ENCODE results near the gene ZDHHC24.
A peak's percentile ranks its signal among the peaks of the same experiment; 100 is the strongest.
"Not testable (repeated sequence)": the region's sequence is repeated elsewhere in the genome, so short reads cannot be mapped to it uniquely, and the experiment has no call there.

The ZDHHC24 gene

DNA sequence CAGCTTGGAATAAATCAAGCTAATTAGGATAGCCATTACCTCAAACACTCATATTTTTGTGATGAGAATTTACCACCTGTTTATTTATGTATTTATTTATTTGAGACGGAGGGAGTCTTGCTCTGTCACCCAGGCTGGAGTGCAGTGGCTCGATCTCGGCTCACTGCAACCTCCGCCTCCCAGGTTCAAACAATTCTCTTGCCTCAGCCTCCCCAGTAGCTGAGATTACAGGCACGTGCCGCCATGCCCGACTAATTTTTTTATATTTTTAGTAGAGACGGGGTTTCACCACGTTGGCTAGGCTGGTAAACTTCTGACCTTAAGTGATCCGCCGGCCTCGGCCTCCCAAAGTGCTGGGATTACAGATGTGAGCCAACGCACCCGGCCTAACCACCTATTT, 896 bp downstream of the ZDHHC24 start:
- DNase-seq (ENCODE audit: low spot score) = not testable (repeated sequence)

- DNase-seq (ENCODE audit: low spot score) = peak; percentile 72
Measured at GRCh38 chr11:66543263-66544107, 2.4 kb downstream of the ZDHHC24 start.

DNA sequence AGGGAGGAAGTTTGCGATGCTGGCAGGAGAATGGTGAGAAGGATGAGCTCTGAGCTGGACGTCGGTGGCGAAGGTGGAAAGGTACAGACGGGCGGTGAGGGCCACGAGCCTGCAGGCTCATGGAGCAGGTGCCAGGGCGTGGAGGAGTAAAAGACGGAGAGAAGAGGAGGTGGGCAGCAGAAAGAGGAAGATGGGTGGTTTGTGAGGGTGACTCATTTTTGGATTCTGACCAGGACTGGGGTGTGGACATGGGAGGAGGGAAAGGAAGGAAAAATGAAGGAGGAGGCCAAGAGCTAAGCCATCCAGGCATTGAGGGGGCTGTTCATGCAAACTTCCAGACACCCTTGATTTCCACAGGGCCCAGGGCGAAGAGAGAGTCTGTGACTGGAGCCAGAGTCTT, 3.5 kb downstream of the ZDHHC24 start:
- peak; percentile 49 for DNase-seq (ENCODE audit: low spot score)

DNA sequence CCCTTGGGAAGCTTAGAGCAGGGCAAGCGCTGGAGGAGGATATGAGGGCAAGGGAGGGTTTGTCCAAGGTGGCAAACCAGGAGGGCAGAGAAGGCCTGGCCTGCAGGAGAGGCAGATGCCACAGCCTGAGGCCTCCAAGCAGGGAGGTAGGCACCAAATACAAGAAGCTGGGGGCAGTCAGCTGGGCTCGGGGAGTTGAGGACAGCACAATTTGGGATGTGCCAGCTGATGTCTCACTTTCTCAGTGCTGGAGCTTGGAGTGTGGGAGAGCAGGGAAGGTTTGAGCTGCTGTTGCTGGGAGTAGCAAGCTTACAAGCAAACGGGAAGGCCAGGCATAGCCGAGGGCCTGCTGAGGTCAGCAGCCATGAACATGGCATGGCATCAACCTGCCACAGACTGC, 4.0 kb downstream of the ZDHHC24 start:
- no peak for DNase-seq (ENCODE audit: low spot score)

GRCh38 chr11:66540598-66540997, 5.2 kb downstream of the ZDHHC24 start:
- DNase-seq (ENCODE audit: low spot score) = not testable (repeated sequence)

GRCh38 chr11:66539870-66540213, 6.0 kb downstream of the ZDHHC24 start:
- no peak for DNase-seq (ENCODE audit: low spot score)

- no peak for DNase-seq (ENCODE audit: low spot score)
Measured at GRCh38 chr11:66539170-66539869, 6.5 kb downstream of the ZDHHC24 start.

- no peak for DNase-seq (ENCODE audit: low spot score)
Measured at GRCh38 chr11:66532784-66533183, 13.1 kb downstream of the ZDHHC24 start.

GRCh38 chr11:66531841-66532240, 14.0 kb downstream of the ZDHHC24 start:
- no peak for DNase-seq (ENCODE audit: low spot score)

DNA sequence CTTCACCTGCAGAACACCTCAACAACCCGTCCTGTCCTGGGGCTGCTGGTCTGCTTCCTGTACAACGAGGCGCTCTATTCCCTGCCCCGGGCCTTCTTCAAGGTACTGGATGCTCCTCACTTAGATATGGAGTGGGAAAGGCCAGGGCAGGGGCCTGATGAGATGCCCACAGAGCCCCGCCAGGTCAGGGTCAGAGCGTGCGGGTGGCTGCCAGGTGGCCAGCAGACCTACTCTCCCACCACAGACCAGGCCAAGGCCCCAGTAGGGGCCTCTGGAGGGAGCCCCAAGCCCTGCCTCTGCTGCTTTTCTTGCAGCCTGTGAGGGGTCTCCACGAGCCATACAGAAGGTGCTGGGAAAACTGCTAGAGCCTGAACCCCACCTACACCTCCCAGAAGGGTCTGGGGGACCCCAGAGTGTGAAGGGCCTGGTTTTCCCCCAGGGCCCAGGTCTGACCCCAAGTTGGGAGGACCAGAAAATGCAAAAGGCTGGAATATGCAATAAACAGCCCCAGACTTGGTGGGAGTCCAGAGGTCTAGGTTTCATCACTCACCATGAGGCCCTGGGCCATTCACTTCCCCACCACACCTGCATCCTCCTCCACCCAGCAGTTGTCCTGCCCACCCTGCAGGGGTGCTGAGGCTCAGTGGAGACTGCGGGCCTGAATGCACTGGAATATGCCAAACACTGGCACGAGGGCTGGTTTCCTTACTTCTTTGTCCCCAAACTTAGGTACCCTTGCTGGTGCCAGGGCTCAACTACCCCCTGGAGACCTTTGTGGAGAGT, 14.7 kb downstream of the ZDHHC24 start:
- DNase-seq (ENCODE audit: low spot score) = no peak

DNA sequence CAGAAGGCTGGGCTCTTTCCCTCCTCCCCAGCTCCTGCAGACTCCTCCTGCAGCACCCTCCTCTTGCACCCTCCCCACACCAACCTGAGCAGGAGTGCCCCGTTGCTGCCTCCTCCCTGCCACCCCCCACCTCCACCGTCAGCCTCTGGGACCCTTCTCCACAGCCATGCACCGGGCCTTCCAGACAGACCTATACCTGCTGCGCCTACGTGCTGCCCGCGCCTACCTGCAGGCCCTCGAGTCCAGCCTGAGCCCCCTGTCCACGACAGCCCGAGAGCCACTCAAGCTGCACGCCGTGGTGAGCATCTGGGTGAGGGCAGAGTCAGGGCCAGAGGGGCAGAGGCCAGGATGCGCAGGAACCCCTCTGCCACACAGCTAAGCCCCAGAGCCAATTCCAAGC, 16.2 kb downstream of the ZDHHC24 start:
- no peak for DNase-seq (ENCODE audit: low spot score)

DNA sequence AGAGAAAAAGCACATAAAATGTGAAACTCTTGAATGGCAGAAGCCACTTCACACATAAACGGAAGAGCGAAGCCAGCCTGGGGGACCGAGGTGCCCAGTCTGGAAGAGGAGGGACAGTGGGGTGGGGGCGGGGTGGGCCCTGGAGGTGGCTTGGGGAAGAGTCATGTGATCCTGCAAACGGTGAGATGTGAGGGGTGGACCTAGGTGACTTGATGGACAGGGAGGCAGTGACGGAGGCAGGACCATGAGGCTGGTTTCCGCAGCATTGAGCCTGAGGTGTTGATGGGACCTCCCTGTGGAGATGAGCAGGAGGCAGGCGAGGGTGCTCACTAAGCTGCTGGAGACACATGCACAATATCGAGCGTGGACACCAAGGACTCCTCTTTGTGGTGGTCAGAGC, 16.8 kb downstream of the ZDHHC24 start:
- DNase-seq (ENCODE audit: low spot score) = no peak

DNA sequence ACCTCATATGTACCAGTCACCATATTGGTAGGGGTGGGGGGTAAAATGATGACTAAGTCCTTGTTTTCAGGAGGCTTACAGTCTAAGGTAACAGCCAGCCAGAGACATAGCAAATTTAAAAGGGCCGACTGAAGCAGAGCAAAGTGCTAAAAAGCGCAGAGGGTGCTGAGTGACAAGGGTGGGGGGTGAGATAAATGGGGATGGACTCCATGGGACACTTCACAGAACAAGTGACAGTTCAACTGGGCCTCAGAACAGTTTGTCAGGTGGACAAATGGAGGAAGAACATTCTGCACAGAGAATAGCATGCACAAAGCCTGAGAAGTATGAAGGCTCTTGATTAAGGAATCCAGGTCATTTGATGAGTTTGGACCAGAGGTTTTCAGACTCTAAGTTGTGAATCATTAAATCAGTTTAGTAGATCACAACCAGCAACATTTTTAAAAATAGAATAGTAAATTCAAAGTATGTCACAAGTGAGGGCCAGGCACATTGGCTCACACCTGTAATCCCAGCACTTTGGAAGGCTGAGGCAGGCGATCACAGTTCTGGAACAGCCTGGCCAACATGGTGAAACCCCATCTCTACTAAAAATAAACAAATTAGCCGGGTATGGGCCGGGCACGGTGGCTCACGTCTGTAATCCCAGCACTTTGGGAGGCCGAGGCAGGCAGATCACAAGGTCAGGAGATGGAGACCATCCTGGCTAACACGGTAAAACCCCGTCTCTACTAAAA, 21.4 kb downstream of the ZDHHC24 start:
- no peak for DNase-seq (ENCODE audit: low spot score)

- DNase-seq (ENCODE audit: low spot score) = no peak
Measured at GRCh38 chr11:66523611-66524010, 22.2 kb downstream of the ZDHHC24 start.

- DNase-seq (ENCODE audit: low spot score) = no peak
Measured at GRCh38 chr11:66510990-66511339, 34.9 kb downstream of the ZDHHC24 start.

GRCh38 chr11:66510271-66510989, 35.4 kb downstream of the ZDHHC24 start, which contains the start of gene BBS1:
TSS of gene BBS1 (plus strand) at chr11:66510635. CDS start at chr11:66510660, 25 bp downstream.
- DNase-seq (ENCODE audit: low spot score) = peak; percentile 92

DNA sequence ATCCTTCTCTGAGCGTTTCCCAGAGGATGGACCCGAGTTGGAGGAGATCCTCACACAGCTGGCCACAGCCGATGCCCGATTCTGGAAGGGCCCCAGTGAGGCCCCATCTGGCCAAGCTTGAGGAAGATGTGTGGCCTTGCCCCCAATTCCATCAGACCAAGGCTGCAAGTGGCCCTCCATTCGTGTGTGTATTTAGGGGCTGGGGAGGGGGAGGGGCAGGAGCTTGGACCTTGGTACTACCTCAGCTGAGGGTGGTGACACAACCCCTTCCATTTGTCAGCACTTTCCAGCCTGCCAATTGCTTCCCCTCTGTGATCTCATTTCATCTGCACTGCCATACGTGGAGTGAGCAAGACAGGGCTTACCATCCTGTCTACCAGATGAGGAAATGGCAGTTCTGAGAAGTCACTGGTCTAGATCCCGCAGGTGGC, 36.7 kb downstream of the ZDHHC24 start:
- DNase-seq (ENCODE audit: low spot score) = no peak

DNA sequence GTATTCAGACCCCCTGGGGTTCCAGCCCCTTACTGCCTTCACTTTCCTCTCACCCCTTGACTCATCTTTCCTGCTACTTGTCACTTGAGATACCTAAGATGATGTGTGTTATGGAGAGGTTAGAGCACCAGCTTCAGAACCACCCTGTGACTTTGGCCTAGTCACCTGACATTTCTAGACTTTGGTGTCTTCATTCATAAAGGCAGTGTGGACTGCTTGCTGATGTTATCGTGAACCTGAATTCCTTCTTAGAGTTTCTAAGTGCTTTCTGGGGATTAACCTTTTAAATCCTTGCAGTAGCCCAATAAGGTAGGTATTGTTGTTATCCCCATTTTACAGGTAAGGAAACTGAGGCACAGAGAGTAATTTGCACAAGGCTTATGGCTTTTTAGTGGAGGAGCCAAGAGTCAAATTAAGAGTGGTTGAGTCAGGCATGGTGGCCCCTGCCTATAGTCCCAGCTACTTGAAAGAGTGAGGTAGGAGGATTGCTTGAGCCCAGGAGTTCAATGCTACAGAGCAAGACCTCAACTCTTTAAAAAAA, 40.5 kb downstream of the ZDHHC24 start:
- no peak for DNase-seq (ENCODE audit: low spot score)

DNA sequence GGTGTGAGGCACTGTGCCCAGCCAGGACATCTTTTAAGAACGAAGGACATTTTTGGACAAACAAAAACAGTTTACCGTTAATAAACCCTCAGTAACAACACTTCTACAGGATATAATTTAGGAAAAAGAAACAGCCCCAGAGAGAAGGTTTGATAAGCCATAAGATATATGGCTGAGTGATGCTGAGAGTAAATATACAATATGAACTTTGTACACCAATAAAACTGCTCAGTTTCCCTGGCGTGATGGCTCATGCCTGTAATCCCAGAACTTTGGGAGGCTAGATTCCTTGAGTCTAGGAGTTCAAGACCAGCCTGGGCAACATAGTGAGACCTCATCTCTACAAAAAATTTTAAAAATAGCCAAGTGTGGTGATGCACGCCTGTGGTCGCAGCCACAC, 47.3 kb downstream of the ZDHHC24 start:
- DNase-seq (ENCODE audit: low spot score) = no peak

- DNase-seq (ENCODE audit: low spot score) = no peak
Measured at GRCh38 chr11:66497206-66497605, 48.6 kb downstream of the ZDHHC24 start.

DNA sequence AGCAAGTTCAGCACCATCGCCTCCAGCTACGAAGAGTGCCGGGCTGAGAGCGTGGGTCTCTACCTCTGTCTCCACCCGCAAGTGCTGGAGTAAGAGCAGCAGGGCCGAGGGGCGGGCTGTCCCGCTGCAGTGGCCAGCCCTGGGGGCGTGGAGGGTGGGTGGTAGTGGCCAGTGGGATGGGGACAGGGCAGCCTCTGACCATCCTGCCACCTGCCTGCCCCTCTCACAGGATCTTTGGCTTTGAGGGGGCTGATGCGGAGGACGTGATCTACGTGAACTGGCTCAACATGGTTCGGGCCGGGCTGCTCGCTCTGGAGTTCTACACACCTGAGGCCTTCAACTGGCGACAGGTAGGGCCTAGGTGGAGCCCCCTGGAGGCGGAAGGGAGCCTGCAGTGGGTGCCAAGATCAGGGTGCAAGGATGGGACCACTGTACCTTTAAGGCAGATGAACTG, 50.4 kb downstream of the ZDHHC24 start:
- no peak for DNase-seq (ENCODE audit: low spot score)
